Upper lobe of left lung (tissue), 4 donors: Measurements from ENCODE around the gene DUSP15.

ENCODE experiments used
- EP300 ChIP-seq, 4 donors: sonication (generic); formaldehyde crosslinking; IDR thresholded peaks; one replicate each; pipeline ENCODE4 v1.5.1; 2017; ENCODE audit warnings: antibody characterized with exemption in 4 of 4, control low read depth in 2 of 4
- TF ChIP-seq, protein P1 (sequence below), 6 experiments: fragments of 450-650 bp in 4 of 6; fragments of 200-600 bp in 2 of 6; sonication (generic) in 2 of 6; IDR thresholded peaks; one replicate each; pipeline ENCODE4 v1.5.1; 2016 to 2019; ENCODE audit warnings: antibody characterized with exemption in 6 of 6

DNA sequence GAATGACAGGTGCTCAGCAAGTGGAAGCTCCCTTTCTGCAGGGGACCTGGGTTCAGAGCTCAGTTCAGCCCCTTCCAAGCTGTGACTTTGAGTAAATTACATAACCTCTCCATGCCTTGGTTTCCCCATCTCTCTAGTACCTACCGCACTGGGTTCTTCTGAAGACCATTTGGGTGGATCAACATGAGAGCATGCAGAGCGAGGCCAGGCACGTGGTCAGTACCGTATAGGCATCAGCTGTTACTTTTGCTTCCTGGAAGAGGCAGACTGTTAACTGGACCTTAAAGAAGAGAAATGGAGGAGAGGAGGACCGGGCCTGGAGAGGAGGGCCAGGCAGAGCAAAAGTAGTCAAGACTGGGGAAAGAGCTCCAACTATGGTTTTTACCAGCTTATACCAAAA, 52.9 kb downstream of the DUSP15 start:
- TF ChIP-seq, protein P1, sequence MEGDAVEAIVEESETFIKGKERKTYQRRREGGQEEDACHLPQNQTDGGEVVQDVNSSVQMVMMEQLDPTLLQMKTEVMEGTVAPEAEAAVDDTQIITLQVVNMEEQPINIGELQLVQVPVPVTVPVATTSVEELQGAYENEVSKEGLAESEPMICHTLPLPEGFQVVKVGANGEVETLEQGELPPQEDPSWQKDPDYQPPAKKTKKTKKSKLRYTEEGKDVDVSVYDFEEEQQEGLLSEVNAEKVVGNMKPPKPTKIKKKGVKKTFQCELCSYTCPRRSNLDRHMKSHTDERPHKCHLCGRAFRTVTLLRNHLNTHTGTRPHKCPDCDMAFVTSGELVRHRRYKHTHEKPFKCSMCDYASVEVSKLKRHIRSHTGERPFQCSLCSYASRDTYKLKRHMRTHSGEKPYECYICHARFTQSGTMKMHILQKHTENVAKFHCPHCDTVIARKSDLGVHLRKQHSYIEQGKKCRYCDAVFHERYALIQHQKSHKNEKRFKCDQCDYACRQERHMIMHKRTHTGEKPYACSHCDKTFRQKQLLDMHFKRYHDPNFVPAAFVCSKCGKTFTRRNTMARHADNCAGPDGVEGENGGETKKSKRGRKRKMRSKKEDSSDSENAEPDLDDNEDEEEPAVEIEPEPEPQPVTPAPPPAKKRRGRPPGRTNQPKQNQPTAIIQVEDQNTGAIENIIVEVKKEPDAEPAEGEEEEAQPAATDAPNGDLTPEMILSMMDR (IDR thresholded peaks at IDR 0.05), result no peak
- no peak for TF ChIP-seq EP300 (IDR thresholded peaks at IDR 0.05)
